RWPE2 (cell line): ENCODE results near the gene GSTA1.
"Not testable (repeated sequence)": the region's sequence is repeated elsewhere in the genome, so short reads cannot be mapped to it uniquely, and the experiment has no call there.

Experiments used
- ATAC-seq: fragments of 200-7000 bp; cut with Tn5 transposase; 3 replicates; pipeline ENCODE4 v1.9.1; 2021; ENCODE audit warnings: low read depth
- DNase-seq: peaks from one replicate; pipeline ENCODE4 v3.0.0-alpha.2; 2020; ENCODE audit warnings: low spot score
- H3K27ac ChIP-seq: fragments of 450-650 bp; 2 replicates; pipeline ENCODE4 v1.5.1; 2017; ENCODE audit warnings: mild to moderate bottlenecking; ENCODE audit not compliant: poor library complexity, severe bottlenecking
- H3K27me3 ChIP-seq: fragments of 250-450 bp; sonication (Bioruptor Pico); 2 replicates; pipeline ENCODE4 v1.5.1; 2021; ENCODE audit warnings: mild to moderate bottlenecking, moderate library complexity; ENCODE audit not compliant: insufficient read depth, poor library complexity, severe bottlenecking
- H3K36me3 ChIP-seq: fragments of 250-450 bp; sonication (Bioruptor Pico); 2 replicates; pipeline ENCODE4 v1.5.1; 2020; ENCODE audit warnings: low read depth, mild to moderate bottlenecking, moderate library complexity
- H3K4me1 ChIP-seq: fragments of 250-450 bp; sonication (Bioruptor Pico); 2 replicates; pipeline ENCODE4 v1.5.1; 2021; ENCODE audit warnings: mild to moderate bottlenecking, moderate library complexity; ENCODE audit not compliant: insufficient read depth, poor library complexity, severe bottlenecking
- H3K4me3 ChIP-seq: fragments of 250-450 bp; sonication (Bioruptor Pico); 2 replicates; pipeline ENCODE4 v1.5.1; 2021; ENCODE audit warnings: mild to moderate bottlenecking, moderate library complexity; ENCODE audit not compliant: severe bottlenecking
- H3K9me3 ChIP-seq: fragments of 250-450 bp; sonication (Bioruptor Pico); 2 replicates; pipeline ENCODE4 v1.5.1; 2021; ENCODE audit warnings: mild to moderate bottlenecking, moderate library complexity; ENCODE audit not compliant: severe bottlenecking
- TF ChIP-seq, protein P1 (sequence below): fragments of 450-650 bp; IDR thresholded peaks from one replicate; pipeline ENCODE4 v1.5.1; 2017; ENCODE audit warnings: mild to moderate bottlenecking, moderate library complexity; ENCODE audit not compliant: poor library complexity, severe bottlenecking

Gene GSTA1

DNA sequence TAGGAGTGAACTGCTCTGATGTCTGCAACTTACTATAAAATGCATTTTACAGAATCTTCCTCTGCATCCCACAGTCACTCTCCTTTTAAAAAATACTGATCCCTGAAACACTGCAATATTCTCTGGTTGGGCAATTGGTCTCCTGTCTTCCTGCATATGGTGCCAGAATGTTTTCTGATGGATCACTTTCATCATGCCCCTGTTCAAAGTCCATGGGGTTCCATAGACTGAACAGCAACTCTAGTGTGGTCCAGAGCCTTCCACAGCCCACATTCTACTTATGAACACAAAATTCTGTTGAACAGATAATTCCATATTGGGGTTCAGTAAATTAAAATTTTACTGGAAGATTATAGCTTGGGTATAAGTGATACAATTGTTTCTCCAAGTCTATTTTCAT, 51.3 kb downstream of the GSTA1 start:
- no peaks in the 10 kb centered on the region for H3K9me3 ChIP-seq
- DNase-seq (no peak), ATAC-seq (no peak)
- H3K27me3 ChIP-seq: no peaks in the 10 kb centered on the region
- H3K4me3 ChIP-seq: no peak overlapping the region
- H3K27ac ChIP-seq: no peak overlapping the region
- no peaks in the 10 kb centered on the region for H3K36me3 ChIP-seq
- TF ChIP-seq, protein P1, sequence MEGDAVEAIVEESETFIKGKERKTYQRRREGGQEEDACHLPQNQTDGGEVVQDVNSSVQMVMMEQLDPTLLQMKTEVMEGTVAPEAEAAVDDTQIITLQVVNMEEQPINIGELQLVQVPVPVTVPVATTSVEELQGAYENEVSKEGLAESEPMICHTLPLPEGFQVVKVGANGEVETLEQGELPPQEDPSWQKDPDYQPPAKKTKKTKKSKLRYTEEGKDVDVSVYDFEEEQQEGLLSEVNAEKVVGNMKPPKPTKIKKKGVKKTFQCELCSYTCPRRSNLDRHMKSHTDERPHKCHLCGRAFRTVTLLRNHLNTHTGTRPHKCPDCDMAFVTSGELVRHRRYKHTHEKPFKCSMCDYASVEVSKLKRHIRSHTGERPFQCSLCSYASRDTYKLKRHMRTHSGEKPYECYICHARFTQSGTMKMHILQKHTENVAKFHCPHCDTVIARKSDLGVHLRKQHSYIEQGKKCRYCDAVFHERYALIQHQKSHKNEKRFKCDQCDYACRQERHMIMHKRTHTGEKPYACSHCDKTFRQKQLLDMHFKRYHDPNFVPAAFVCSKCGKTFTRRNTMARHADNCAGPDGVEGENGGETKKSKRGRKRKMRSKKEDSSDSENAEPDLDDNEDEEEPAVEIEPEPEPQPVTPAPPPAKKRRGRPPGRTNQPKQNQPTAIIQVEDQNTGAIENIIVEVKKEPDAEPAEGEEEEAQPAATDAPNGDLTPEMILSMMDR: no peak
- H3K4me1 ChIP-seq: no peaks in the 10 kb centered on the region

DNA sequence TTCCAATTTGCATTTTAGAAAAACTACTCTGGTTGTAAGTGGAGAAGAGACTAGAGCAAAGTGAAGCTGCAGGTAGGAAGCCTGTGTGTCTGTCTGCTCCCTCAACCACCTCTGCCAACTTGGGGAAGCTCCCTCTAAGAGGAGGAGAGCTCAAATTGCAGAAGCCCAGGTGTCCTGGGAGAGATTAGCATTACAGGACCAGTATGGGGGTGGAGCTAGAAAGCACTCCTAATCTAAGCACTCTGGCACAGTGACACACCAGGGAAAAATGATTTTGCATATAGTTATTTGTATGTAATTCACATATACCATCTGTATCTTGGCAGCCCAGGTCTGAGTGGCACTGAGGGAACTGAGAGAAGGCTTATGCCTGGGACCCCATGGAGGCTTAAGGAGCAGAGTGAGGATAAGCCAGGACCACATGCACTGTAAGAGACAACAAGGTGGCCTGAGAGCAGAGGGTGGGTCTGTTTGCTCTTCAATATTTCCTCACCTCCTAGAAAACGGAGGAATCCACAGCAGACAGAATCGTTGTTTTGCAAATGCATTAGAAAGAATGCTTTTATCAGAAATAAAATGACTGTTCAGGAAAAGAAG, 54.0 kb downstream of the GSTA1 start:
- DNase-seq (no peak), ATAC-seq (0 out of 3 replicates have a peak, but pooled peaks have one; percentile 19)
- H3K9me3 ChIP-seq: no peaks in the 10 kb centered on the region

DNA sequence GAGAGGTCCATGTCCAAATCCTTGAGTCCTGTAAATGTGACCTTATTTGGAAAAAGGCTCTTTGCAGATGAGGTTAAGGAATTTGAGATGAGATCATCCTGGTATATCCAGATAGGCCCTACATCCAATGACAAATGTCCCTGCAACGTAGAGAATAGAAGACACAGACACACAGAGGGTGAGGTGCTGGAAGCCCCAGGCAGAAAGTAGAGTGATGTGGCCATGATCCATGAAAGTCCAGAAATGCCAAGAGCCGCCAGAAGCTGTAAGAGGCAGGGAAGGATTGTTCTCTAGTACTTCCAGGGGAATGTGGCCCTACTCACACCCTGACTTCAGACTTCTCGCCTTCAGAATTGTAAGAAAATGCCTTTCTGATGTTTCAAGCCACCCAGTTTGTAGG, 56.3 kb downstream of the GSTA1 start:
- H3K9me3 ChIP-seq, H3K36me3 ChIP-seq, DNase-seq, H3K27me3 ChIP-seq, H3K4me1 ChIP-seq, H3K27ac ChIP-seq, H3K4me3 ChIP-seq: not testable (repeated sequence)
- peak; percentile 62 for ATAC-seq

More for the DNA sequence above, 54.0 kb downstream of the GSTA1 start:
- no peak overlapping the region for H3K4me3 ChIP-seq
- TF ChIP-seq, protein P1: no peak
- H3K27me3 ChIP-seq: no peaks in the 10 kb centered on the region
- H3K27ac ChIP-seq: no peak overlapping the region
- H3K36me3 ChIP-seq: no peaks in the 10 kb centered on the region
- no peaks in the 10 kb centered on the region for H3K4me1 ChIP-seq

DNA sequence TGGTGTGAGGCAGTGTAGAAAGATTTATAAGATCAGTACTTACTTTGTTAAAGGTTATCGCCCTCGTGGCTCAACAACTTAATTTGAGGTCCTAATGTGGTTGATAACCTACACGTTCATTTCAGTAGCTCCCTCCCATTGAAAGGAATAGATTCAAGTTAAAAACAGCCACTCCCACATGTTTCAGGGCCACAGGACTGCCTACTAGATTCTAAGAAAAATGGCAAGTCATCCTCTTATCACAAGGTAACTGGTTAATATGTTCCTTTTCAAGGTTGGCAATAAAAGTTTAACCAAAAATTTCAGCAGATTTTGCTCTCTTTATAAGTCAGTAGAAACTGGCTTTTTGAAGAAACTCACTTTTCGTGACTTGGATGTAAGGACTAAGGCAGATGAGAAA, 57.4 kb downstream of the GSTA1 start:
- Histone ChIP-seq H3K27me3 (no peaks in the 10 kb centered on the region), H3K27ac (no peak overlapping the region), H3K4me3 (no peak overlapping the region), H3K9me3 (no peaks in the 10 kb centered on the region), H3K4me1 (no peaks in the 10 kb centered on the region), H3K36me3 (no peaks in the 10 kb centered on the region)
- TF ChIP-seq, protein P1: no peak
- DNase-seq (no peak), ATAC-seq (no peak)

DNA sequence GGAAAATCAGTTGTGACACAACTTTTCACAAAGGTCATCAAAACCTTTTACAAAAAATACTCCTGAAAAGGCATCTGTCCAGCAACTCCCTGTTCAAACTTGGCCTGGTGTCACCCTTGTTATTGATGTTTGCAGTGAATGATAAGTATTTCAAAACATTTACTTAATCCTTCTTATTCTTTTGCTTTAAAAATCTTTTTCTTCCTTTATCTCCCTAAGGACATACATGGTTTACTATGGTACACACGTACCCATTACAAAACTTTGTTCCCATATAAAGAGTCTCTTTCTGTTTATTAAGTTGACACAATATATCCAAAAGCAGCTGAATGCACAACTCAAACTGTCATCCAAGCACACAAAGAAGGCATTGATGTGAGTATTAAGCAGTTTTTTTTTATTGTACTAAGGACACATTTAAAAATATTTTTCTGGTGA, 57.8 kb downstream of the GSTA1 start:
- Histone ChIP-seq H3K4me1 (no peaks in the 10 kb centered on the region), H3K36me3 (no peaks in the 10 kb centered on the region), H3K27me3 (no peaks in the 10 kb centered on the region), H3K27ac (no peak overlapping the region), H3K4me3 (no peak overlapping the region), H3K9me3 (no peaks in the 10 kb centered on the region)
- no peak for DNase-seq
- no peak for ATAC-seq
- TF ChIP-seq, protein P1: no peak
